ENCODE results near the gene LINC01488. TPM values are rescaled to one million over a fixed set of nuclear protein-coding genes. Genes with fewer than 3 reads are reported as not detected.

The LINC01488 gene
- polyA plus RNA-seq, 12 donors, result 0.12 to 0.28 (median 0.13) TPM; not detected in 6

DNA sequence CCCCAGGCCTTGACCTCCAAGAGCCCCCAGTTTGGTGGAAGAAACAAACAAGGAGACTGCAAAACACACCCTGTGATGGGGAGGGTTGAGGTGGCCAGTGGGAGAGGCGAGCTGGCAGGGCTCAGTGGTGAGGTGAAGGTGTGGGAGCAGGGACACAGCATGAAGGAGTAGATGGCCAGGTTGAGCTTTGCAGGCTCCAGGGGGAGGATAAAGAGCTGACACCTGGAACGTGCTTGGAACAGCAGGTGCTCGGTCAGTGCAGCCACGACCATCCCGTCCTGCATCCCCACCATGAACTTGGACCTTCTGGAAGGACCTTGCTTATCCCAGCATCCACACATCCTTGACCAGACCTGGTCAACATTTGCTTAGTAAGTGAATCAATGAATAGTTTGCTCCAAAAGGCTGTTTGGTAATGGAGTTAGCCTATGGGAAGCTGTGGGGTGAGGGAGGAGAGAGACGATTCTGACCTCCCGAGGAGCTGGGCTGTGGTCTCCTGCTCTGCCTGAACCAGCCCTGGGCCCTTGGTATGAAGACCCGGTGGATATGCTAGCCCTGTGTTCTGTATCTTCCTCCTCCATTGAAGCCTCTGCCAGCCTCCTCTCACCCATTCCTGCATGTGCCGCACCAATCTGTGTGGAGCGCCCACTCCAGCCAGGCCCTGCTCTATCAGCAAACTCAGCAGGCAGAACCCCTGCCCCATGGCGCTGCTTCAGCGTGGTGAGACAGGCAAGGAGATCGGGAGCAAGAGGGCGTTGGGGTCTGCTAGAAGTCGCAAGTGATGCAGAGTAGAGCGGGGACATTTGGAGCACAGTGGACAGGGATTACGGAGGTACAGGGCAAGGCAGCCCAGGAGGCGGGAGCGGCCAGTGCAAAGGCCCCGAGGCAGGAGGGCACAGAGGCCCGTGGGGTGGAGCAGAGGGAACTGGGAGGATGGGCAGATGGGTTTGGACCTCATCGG lies 9.9 kb downstream of the LINC01488 start:
- no peak for DNase-seq

DNA sequence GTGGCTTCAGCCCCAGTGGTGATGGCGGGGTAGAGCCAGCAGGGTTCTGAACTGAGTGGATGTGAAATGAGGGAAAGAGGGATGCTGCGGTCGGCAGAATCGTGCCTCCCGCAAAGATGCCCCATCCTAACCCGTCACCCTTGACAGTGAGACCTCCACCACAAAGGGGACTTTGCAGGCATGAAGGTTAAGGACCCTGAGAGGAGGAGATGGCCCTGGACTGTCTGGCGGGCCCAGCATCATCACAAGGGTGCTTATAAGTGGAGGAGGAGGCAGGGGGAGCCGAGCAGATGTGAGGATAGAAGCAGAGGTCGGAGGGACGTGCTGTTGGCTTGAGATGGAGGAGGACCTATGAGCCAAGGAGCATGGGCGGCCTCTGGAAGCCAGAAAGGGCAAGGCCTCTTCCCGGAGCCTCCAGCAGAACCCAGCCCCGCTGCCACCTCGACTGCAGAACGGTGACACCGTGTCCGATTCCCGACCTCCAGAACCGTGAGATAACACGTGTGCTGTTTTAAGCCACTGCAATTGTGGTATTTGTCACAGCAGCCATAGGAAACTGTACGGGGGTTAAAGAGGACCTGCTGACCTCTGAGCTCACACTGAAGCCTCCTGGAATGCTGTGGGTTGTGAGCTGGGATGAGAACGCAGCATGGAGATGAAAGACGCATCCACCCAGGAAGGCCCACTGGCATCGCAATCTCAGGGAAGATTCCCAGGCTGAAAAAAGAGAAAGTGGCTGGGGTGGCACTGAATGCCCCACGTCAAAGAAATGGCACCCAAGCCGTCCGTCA lies 10.9 kb downstream of the LINC01488 start:
- DNase-seq, result no peak

DNA sequence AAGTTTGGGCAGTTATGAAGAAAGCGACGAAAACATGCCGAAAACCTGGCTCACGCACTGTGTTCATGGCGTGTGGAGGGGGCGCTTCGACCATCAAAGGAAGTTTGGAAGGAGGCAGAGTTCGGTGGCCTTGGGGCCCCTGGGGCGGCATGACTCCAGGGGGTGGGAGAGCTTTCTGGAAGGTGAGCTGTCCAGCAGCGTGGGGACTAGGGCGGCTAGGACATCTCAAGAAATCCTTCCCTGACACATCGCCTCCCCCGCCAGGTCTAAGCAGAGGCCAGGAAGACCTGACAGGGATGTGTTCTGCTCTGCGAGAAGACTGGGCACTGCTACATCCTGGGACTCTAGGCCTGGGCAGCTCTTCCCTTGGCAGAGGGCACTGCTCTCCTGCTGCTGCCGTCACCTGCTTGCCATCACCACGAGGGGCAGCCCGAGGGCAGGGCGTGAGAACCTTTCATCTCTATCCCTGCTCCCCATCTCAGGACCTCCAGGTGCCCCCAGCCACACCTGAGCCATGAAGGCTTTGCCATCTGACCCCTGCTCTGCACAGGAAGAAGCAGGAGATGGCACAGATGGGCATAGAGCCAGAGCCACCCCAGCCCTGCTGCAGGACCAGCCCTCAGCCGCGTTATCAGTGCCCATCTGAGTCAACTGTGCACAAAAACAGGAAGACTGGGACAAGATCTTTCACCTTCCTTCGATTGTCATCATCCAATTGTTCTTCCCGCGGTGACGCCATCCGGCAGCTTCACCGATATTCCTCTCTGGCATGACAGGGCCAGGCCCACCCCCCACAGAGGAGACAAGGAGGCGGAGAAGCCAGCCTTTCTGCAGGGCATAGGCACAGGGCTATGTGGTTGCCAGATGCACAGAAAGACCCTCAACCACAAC lies 12.7 kb downstream of the LINC01488 start:
- DNase-seq, result no peak

DNA sequence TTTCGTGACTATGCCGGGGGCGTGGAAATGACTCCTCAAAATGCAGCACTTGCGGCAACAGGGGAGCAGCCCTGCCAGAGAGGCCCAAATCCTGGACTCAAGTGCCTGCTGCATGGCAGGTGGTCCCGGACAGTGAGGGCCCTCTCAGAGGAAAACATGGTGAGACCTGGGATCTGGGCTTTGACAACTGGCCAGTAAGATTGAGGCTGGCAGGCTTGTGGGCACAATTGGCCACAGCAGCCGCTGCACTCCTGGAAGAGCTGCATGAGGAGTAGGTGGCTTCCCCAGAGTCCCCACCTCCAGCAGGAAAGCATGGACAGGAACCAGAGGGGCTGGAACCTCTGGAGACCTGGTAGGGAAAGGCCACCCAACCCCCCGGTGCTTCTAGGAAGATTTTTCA lies 13.4 kb downstream of the LINC01488 start:
- no peak for DNase-seq

DNA sequence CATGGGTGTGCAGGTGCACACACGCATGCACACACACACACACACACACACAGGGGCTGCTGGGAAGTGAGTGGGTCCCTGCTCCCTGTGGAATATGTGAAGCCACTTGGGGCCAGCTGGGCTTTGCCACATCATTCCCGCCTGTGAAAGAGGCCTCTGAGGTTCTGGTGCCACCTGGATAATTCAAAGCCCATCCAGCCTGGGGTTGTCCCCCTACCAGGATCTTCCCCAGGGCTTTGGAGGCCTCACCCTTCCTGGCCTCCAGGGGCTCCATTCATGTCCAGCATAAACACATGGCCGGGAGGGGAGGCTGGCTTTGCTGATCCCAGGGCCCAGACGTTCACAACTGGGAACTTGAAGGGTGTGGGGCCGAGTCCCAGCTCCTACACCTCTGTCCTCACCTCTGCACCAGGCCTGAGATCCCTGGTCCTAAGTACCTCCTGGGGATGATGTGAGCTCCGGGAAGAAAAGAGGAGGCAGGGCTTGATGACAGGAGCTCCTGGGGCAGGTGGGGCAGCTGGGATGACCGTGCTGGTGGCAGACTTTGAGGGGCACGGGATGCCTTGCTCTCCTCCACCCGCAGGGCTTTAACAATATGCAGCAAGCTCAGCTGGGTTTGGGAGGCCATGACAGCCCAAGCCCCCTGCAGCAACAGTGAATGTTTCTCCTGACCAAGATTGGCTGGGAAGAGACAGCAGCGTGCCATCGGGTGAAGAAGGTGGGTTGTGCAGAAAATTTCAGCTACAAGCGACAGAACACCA lies 14.2 kb downstream of the LINC01488 start:
- no peak for DNase-seq

DNA sequence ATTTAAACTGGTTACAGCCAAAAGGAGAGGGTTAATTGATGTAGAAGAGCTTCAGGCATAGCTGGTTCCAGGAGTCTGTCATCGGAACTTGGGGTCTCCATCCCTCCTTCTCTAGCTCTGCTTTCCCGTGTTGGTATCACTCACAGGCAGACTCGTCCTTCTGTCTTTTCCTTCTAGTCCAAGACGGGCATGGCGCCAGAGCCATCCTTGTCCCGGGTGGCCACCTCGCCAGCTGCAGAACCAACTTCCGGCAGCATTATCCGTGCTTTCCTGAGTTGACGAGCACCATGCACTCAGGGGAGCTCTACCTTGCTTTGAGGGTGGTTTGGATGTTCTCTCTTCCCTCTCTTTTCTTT lies 14.7 kb downstream of the LINC01488 start:
- no peak for DNase-seq

DNA sequence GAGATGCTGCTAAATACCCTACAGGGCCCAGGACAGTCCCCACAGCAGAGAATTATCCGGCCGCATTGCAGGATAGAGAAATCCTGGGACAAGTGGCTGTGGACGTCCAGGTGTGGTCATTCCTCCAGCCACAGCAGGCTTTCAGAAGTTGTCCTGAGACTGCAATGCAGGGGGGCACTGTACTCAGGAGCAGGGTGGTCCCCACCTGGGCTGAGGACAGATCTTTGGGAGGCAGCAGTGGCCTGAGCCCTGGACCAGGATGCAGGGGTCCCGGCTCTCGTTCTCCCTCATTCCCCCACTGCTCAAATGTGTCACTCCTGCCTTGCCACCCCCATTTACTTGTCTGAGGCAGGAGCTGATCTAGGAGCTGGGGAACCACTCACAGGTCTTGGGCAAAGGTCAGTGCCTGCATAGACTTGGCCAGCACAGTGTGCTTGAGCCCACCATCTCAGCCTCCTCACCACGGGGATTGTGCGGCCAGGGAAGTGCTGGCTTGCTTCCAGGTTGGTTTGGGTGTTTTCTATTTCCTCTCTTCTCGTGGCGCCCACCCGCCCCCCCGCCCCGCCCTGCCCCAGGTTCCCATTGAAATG lies 15.3 kb downstream of the LINC01488 start:
- no peak for DNase-seq

DNA sequence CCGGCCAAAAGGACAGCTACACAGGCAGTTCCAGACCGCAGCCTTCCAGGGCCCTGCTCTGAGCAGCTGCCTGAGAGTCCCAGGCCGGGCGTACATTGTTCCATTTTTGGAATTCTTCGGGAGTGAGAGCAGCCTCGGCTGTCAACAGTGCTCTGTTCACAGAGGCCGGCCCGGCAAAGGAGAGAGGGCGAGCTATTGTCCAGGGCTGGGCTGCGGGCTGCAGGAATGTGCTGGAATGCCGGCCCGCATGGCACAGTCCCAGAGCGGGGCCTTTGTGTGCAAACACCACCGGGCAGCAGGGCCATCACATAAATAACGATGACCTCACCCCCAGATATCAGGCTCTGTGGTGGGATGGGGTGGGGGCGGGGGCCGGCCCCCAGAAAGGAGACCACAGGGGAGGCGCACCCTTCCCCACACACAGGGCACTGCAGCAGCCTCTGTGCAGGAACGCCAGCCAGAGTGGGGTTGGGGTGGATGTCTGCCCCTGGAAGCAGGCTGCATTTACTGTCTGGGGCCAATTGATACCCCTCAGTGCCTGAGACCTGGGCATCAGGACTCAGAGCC lies 15.8 kb downstream of the LINC01488 start:
- DNase-seq, result peak; percentile 85

DNA sequence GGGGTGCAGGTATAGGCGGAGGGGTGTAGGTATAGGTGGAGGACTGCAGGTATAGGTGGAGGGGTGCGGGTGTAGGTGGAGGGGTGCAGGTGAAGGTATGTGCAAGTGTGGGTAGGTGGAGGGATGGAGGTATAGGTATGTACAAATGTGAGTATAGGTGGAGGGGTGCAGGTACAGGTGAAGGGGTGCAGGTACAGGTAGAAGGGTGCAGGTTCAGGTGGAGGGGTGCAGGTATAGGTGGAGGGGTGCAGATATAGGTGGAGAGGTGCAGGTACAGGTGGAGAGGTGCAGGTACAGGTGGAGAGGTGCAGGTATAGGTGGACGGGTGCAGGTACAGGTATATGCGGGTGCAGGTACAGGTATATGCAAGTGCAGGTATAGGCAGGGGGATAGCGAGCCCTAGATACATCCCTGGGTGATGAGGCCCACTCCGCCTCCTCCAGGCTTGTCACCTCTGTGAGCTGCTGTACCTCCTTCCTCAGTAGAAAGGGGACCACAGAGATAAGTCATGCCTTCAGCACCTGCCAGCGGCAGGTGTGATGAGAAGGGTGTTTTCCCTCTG lies 17.2 kb downstream of the LINC01488 start:
- DNase-seq, result no peak

DNA sequence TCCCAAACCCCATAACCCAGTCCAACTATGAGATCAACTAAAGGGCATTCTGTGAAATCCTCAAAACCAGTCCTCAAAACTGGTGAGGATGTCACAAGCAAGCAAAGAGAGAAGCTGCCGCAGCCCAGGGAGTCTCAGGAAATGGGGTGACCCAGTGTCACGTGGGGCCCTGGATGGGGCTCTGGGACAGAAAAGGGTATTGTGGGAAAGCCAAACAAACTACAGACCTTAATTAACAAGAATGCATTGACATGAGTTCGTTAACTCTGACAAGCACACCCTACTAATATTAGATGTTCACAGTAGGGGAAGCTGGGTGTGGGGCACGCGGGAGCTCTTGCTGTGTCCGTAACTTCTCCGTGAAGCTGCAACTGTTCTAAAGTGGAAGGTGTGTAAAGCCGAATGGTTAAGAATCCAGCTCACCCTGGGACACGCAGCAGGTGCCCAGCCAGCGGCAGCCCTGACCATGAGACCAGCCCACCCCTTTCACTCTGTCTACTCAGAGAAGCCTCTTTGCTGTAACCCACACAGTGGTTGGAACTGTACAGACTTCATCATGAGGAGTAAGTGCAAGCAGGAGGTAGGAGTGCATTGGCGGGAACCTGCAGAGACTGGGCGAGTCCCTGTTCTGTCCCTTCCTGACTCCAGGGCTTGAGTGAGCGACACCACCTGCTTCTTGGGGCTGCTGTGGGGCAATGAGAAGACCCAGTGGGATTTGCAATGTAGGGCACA lies 17.9 kb downstream of the LINC01488 start:
- no peak for DNase-seq

DNA sequence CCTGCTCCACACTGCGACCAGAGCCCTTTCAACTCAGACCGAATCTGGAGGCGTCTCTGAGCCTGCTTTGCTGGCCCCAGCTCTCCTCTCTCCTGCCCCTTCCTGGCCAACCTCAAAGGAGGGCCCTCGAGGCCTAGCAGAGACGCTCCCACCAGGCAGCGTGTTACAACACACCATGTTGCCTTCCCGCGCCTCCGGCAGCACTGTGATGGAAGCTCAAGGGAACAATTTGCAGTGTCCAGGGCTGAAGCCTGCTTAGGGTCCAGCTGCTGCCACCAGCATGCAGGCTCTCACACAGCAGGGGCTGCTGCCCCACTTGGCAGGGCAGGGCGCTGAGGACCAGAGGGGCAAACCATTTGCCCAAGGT lies 18.4 kb downstream of the LINC01488 start:
- DNase-seq, result no peak

DNA sequence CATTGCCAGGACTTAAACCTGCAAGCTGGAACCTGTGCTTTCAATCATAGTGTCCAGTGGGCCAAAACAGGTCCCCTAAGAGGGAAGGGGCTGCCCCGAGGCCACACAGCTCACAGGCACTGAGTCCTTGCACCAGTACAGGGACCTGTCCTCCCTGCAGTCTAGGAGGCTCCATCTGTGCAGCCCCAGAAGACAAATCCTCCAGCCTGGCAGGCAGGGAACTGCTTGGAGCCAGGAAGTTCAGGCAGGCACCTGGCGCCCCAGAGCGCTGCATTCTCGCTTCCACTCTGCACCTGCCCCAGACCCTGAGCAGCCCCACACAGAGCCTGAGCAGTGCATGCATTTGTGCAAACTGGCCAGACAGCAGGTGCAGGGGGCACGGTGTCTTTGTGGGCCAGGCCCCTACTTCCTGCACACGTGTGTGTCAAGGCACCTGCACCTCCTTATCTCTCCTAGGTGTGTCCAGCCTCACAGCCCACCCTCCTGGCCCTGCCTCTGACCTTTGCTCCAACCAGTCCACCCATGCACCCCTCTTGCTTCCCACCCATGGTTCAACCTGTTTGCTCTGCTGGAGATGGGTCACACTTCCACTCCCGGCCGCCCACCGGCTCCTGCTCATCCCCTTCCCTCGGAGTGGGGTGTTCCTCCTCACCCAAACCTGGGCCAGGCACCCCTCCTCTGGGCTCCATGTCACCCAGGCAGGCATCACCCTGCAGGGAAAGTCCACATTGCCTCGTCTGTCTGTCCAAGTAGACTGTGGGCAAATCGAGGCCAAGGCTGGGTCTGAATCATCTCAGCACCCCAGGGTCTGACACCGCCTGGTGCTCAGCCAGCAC lies 19.0 kb downstream of the LINC01488 start:
- no peak for DNase-seq

DNA sequence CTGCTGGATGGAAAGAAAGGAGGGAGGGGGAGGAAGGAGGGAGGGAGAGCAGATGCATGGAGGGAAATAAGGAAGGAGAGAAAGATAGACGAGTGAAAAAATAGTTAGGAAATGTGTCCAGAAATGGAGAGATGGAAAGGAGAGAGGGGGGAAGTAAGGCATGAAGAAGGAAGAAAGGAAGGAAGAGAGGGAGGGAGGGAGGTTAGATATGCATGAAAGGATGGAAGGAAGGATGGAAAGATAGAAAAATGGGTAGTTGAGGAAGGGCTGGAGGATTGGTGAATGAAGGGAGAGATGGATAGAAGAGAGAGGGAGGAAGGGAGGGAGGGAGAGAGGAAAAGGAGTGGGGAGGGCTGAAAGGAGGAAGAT lies 19.6 kb downstream of the LINC01488 start:
- no peak for DNase-seq

DNA sequence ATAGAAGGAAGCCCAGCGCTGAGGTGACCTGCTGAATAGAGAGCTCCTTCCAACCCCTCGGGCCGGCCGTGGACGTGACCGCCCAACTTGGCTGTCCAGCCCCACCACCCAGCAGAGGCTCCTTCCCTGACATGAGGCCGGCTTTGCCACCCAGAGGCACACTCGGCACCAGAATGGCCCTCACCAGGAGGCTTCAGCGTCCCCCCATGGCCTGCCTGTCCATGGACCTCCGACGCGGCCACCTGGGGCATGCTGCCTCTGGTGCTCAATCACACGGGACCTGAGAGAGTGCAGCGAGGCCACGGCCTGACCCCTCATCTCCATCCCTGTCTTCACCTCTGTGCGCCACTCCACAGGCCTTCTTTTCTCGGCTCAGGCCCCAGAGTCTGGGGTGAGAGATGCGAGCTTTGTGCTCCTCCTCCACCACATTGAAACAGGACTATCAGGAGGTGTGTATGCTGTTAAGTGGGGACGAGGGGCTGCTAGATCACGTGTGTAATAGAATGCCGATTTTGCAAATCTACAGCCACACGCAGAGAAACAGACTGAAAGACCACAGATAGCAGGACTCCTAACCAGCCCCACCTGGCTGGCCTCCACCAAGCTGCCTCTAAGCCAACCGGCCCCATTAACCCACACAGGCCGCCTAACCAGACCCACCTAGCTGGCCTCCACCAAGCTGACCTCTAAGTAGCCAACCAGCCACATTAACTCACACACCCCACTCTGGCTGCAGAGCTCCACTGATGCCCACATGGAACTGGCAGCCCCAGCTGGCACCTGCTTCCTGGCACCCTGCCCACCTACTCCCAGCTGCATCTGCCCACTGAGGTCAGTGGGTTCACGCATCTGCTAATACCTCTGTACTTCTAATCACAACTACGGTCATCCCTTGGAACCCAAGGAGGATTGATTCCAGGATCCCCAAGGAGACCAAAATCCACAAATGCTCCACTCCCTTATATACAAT lies 20.7 kb downstream of the LINC01488 start:
- DNase-seq, result no peak

DNA sequence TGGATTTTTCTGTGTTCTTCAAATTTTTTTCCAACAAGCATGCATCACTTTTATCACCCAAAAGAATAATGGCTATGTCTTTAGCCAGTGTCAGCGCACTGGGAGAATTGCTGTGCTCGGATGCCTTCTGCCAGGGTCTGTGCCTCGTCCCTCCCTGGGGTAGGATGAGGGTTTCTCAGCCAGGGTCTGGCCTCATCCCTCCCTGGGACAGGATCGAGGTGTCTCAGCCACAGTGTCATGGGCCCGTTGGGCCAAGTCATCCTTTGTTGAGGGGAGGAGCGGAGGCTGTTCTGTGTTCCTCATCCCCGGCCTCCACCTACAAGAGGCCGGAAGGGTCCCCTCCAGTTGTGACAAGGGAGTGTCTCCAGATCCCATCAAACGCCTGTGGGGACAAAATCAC lies 22.7 kb downstream of the LINC01488 start:
- DNase-seq, result no peak

DNA sequence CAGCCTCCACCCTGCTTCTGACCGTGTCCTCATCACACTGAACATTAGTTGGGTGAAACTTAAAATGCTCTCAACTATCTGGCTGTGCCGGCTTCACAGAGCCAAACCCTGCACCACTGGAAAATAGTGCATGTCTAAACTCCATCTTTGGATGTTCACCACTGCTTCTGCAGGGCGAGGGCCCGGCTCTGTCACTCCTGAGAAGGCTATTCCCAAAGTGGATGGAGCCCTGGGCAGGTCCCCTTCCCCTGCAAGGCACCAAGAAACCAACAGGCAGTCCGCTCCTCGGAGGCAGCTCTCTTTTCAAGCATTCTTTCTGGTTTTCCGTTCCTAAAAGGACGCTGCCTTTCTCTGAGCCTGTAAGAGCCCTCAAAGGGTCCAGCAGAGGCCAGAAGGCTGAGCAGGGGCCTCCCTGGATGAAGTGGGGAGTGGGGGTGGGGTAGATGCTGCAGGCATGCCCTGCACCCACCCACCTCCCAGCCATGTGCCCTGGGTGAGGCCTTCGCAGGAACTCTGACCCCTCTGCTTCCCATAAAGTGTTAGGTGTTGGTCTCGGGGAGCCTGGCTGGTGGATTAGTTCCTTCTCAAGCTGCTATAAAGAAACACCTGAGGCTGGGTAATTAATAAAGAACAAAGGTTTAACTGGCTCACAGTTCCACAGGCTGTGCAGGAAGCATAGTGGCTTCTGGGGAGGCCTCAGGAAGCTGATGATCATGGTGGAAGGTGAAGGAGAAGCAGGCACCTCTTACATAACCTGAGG lies 23.3 kb downstream of the LINC01488 start:
- no peak for DNase-seq
